ENCODE data around the gene CDK5.

The CDK5 gene

GRCh38 chr7:151038951-151039849 lies 18.5 kb downstream of the CDK5 start:
- Histone ChIP-seq H3K27me3 (ENCODE audit: control insufficient read depth, insufficient read depth, low read length) (no peaks in the 10 kb centered on the region), H3K9me3 (ENCODE audit: control insufficient read depth, insufficient read depth, low read depth, low read length) (no peaks in the 10 kb centered on the region), H3K4me1 (ENCODE audit: control insufficient read depth, insufficient read depth, low read length) (peaks cover 16% of the 10 kb centered on the region; the same call in 1 of the 2 replicates), H3K36me3 (ENCODE audit: control insufficient read depth, insufficient read depth, low read length) (peaks cover 40% of the 10 kb centered on the region), H3K9ac (ENCODE audit: low read length) (peak overlapping the region; percentile 34), H3K27ac (ENCODE audit: low read depth, low read length) (peak overlapping the region; percentile 51; the same call in 1 of the 2 replicates), H3K4me3 (ENCODE audit: low read depth, low read length) (no peak overlapping the region)

- peaks cover 33% of the 10 kb centered on the region for H3K36me3 ChIP-seq (ENCODE audit: control insufficient read depth, insufficient read depth, low read length)
- no peak overlapping the region for H3K4me3 ChIP-seq (ENCODE audit: low read depth, low read length)
- H3K9me3 ChIP-seq (ENCODE audit: control insufficient read depth, insufficient read depth, low read depth, low read length), result no peaks in the 10 kb centered on the region
- no peak overlapping the region for H3K9ac ChIP-seq (ENCODE audit: low read length)
- no peaks in the 10 kb centered on the region for H3K27me3 ChIP-seq (ENCODE audit: control insufficient read depth, insufficient read depth, low read length)
- peaks cover 18% of the 10 kb centered on the region; the same call in 1 of the 2 replicates for H3K4me1 ChIP-seq (ENCODE audit: control insufficient read depth, insufficient read depth, low read length)
- H3K27ac ChIP-seq (ENCODE audit: low read depth, low read length), result no peak overlapping the region
Observed at GRCh38 chr7:151035902-151036301, 21.8 kb downstream of the CDK5 start.

GRCh38 chr7:151035026-151035717 lies 22.5 kb downstream of the CDK5 start:
- Histone ChIP-seq H3K9me3 (ENCODE audit: control insufficient read depth, insufficient read depth, low read depth, low read length) (no peaks in the 10 kb centered on the region), H3K4me3 (ENCODE audit: low read depth, low read length) (no peak overlapping the region), H3K27ac (ENCODE audit: low read depth, low read length) (no peak overlapping the region), H3K4me1 (ENCODE audit: control insufficient read depth, insufficient read depth, low read length) (peaks cover 18% of the 10 kb centered on the region; the same call in 1 of the 2 replicates), H3K9ac (ENCODE audit: low read length) (no peak overlapping the region), H3K27me3 (ENCODE audit: control insufficient read depth, insufficient read depth, low read length) (no peaks in the 10 kb centered on the region), H3K36me3 (ENCODE audit: control insufficient read depth, insufficient read depth, low read length) (peaks cover 33% of the 10 kb centered on the region)

GRCh38 chr7:151034312-151035025 lies 23.2 kb downstream of the CDK5 start:
- Histone ChIP-seq H3K4me3 (ENCODE audit: low read depth, low read length) (no peak overlapping the region), H3K9me3 (ENCODE audit: control insufficient read depth, insufficient read depth, low read depth, low read length) (no peaks in the 10 kb centered on the region), H3K4me1 (ENCODE audit: control insufficient read depth, insufficient read depth, low read length) (peaks cover 12% of the 10 kb centered on the region; the same call in 1 of the 2 replicates), H3K27me3 (ENCODE audit: control insufficient read depth, insufficient read depth, low read length) (no peaks in the 10 kb centered on the region), H3K27ac (ENCODE audit: low read depth, low read length) (no peak overlapping the region), H3K9ac (ENCODE audit: low read length) (no peak overlapping the region), H3K36me3 (ENCODE audit: control insufficient read depth, insufficient read depth, low read length) (peaks cover 33% of the 10 kb centered on the region)

GRCh38 chr7:151033864-151034249 lies 23.8 kb downstream of the CDK5 start:
- no peak overlapping the region for H3K4me3 ChIP-seq (ENCODE audit: low read depth, low read length)
- H3K27ac ChIP-seq (ENCODE audit: low read depth, low read length), result no peak overlapping the region
- H3K9ac ChIP-seq (ENCODE audit: low read length), result no peak overlapping the region
- peaks cover 33% of the 10 kb centered on the region for H3K36me3 ChIP-seq (ENCODE audit: control insufficient read depth, insufficient read depth, low read length)
- no peaks in the 10 kb centered on the region for H3K9me3 ChIP-seq (ENCODE audit: control insufficient read depth, insufficient read depth, low read depth, low read length)
- no peaks in the 10 kb centered on the region for H3K27me3 ChIP-seq (ENCODE audit: control insufficient read depth, insufficient read depth, low read length)
- H3K4me1 ChIP-seq (ENCODE audit: control insufficient read depth, insufficient read depth, low read length), result peaks cover 6% of the 10 kb centered on the region; the same call in 1 of the 2 replicates

- Histone ChIP-seq H3K9me3 (ENCODE audit: control insufficient read depth, insufficient read depth, low read depth, low read length) (no peaks in the 10 kb centered on the region), H3K36me3 (ENCODE audit: control insufficient read depth, insufficient read depth, low read length) (peaks cover 33% of the 10 kb centered on the region), H3K27me3 (ENCODE audit: control insufficient read depth, insufficient read depth, low read length) (no peaks in the 10 kb centered on the region), H3K4me1 (ENCODE audit: control insufficient read depth, insufficient read depth, low read length) (peaks cover 2% of the 10 kb centered on the region; the same call in 1 of the 2 replicates), H3K27ac (ENCODE audit: low read depth, low read length) (no peak overlapping the region), H3K9ac (ENCODE audit: low read length) (no peak overlapping the region), H3K4me3 (ENCODE audit: low read depth, low read length) (no peak overlapping the region)
Observed at GRCh38 chr7:151032936-151033863, 24.5 kb downstream of the CDK5 start.

- no peak overlapping the region for H3K4me3 ChIP-seq (ENCODE audit: low read depth, low read length)
- peaks cover 11% of the 10 kb centered on the region for H3K4me1 ChIP-seq (ENCODE audit: control insufficient read depth, insufficient read depth, low read length)
- no peak overlapping the region for H3K9ac ChIP-seq (ENCODE audit: low read length)
- peaks cover 19% of the 10 kb centered on the region for H3K36me3 ChIP-seq (ENCODE audit: control insufficient read depth, insufficient read depth, low read length)
- no peaks in the 10 kb centered on the region for H3K9me3 ChIP-seq (ENCODE audit: control insufficient read depth, insufficient read depth, low read depth, low read length)
- no peaks in the 10 kb centered on the region for H3K27me3 ChIP-seq (ENCODE audit: control insufficient read depth, insufficient read depth, low read length)
- H3K27ac ChIP-seq (ENCODE audit: low read depth, low read length), result no peak overlapping the region
Observed at GRCh38 chr7:151031011-151031410, 26.7 kb downstream of the CDK5 start.

- Histone ChIP-seq H3K4me3 (ENCODE audit: low read depth, low read length) (peak overlapping the region; percentile 94), H3K9me3 (ENCODE audit: control insufficient read depth, insufficient read depth, low read depth, low read length) (no peaks in the 10 kb centered on the region), H3K4me1 (ENCODE audit: control insufficient read depth, insufficient read depth, low read length) (peaks cover 20% of the 10 kb centered on the region), H3K36me3 (ENCODE audit: control insufficient read depth, insufficient read depth, low read length) (no peaks in the 10 kb centered on the region), H3K27ac (ENCODE audit: low read depth, low read length) (peak overlapping the region; percentile 63; the same call in 1 of the 2 replicates), H3K9ac (ENCODE audit: low read length) (peak overlapping the region; percentile 44), H3K27me3 (ENCODE audit: control insufficient read depth, insufficient read depth, low read length) (no peaks in the 10 kb centered on the region)
Observed at GRCh38 chr7:151028948-151029501, 28.7 kb downstream of the CDK5 start.

- Histone ChIP-seq H3K4me1 (ENCODE audit: control insufficient read depth, insufficient read depth, low read length) (peaks cover 20% of the 10 kb centered on the region), H3K27ac (ENCODE audit: low read depth, low read length) (peak within 1 kb of the TSS; percentile 72; the same call in 1 of the 2 replicates), H3K36me3 (ENCODE audit: control insufficient read depth, insufficient read depth, low read length) (no peaks in the 10 kb centered on the region), H3K9ac (ENCODE audit: low read length) (peak within 1 kb of the TSS; percentile 74), H3K9me3 (ENCODE audit: control insufficient read depth, insufficient read depth, low read depth, low read length) (no peaks in the 10 kb centered on the region), H3K4me3 (ENCODE audit: low read depth, low read length) (peak within 1 kb of the TSS; percentile 94), H3K27me3 (ENCODE audit: control insufficient read depth, insufficient read depth, low read length) (no peaks in the 10 kb centered on the region)
Observed at GRCh38 chr7:151028131-151028947, 29.4 kb downstream of the CDK5 start, which contains the start of gene ABCB8. TSS of gene ABCB8 (plus strand) at chr7:151028450. CDS start at chr7:151028516, 66 bp downstream.
